Stimulated activated effector memory CD8-positive, alpha-beta T cell treated with anti-CD3 and anti-CD28 coated beads, Interleukin-12 subunit alpha, Interleukin-12 subunit beta, amount 100 ng/mL, for 72 hours (primary cell): ENCODE data around the gene CDH12.

Experiments used
- ATAC-seq: fragments of 150-1000 bp; cut with Tn5 transposase; 2 replicates; pipeline ENCODE4 v1.10.0; 2021
- DNase-seq, 2 donors: peaks; one replicate each; pipeline ENCODE4 v3.0.0; 2021 to 2022; ENCODE audit warnings: low spot score in 2 of 2
- H3K27ac Mint-ChIP-seq: one replicate; pipeline ENCODE4 v1.8.0; 2022; ENCODE audit warnings: mild to moderate bottlenecking, mixed read lengths
- H3K36me3 Mint-ChIP-seq: one replicate; pipeline ENCODE4 v1.8.0; 2022; ENCODE audit warnings: mild to moderate bottlenecking, mixed read lengths
- H3K4me1 Mint-ChIP-seq: one replicate; pipeline ENCODE4 v1.8.0; 2022; ENCODE audit warnings: mixed read lengths
- H3K4me3 Mint-ChIP-seq: one replicate; pipeline ENCODE4 v1.8.0; 2022; ENCODE audit warnings: mild to moderate bottlenecking, mixed read lengths
- H3K9me3 Mint-ChIP-seq: one replicate; pipeline ENCODE4 v1.8.0; 2022; ENCODE audit warnings: mixed read lengths

Gene CDH12

DNA sequence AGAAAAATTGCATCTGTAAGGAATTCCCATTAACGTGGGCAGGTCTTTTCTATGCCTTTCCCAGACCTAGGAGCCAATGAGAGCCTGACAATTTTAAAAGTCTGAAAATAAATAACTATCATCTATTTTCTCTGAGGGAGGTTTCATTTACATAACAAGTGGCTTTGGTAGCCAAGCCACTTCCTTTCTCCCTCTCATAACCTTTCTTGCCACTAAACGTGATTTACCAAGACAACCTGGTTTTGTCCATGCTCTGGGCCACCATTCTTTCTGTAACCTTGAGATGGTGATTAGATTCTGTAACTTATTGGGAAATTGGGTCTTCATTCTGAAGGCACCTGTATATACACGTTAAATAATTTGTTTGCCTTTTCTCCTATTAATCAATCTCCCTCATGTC is 1046.9 kb downstream of the CDH12 start:
- Mint-ChIP-seq H3K4me3 (no peak overlapping the region), H3K4me1 (no peaks in the 10 kb centered on the region), H3K27ac (no peak overlapping the region), H3K36me3 (no peaks in the 10 kb centered on the region), H3K9me3 (peaks cover 11% of the 10 kb centered on the region)
- ATAC-seq = no peak
- DNase-seq = no peak

DNA sequence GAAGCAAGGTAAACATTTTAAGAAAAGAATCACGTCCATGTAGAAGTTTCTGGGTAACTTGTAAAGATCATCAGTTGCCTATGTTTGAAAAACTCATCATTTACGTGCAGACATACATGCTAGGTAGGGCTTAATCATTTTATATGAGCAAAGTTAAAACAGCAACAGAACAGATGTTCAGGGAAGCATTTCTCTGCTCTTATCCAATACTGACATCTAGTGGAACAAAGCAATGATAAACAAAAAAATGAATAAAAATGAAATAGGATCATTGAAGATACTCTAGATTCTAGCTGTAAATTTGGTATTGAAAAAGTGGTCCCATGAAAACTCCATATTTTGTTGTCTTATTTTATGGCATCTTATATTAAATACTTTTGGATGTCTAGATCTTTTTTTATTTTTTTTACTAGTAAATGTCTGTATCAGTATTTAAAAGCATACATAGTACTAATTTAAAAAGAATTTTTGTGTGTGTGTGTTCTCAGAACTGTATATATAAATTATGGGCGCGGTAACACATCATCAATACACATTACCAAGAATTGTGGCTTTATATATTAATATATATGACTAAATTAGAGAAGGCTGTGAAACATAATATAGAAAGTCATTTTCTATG is 1050.2 kb downstream of the CDH12 start:
- ATAC-seq (no peak), DNase-seq (no peak)
- H3K36me3 Mint-ChIP-seq = no peaks in the 10 kb centered on the region
- peaks cover 14% of the 10 kb centered on the region for H3K9me3 Mint-ChIP-seq
- H3K27ac Mint-ChIP-seq = no peak overlapping the region
- H3K4me3 Mint-ChIP-seq = no peak overlapping the region
- no peaks in the 10 kb centered on the region for H3K4me1 Mint-ChIP-seq

DNA sequence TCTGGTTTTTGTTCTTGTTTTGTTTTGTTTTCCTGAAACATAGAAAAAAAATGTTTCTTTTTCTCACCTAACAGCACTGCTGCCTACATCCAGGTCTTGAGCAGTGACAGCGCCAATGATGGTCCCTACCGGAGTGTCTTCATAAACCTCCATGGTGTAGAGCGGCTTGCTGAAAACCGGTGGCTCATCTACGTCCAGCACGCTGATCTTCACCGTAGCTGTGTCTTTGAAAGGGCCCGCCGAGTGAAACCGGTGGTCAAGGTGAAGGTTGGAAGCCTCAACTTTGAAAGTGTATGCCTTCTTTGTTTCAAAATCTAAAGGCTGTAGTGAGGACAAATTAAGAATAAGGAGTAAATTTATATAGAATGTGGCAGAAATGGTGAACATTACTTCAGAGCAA is 1051.0 kb downstream of the CDH12 start:
- no peaks in the 10 kb centered on the region for H3K36me3 Mint-ChIP-seq
- ATAC-seq (no peak), DNase-seq (no peak)
- H3K4me1 Mint-ChIP-seq = no peaks in the 10 kb centered on the region
- no peak overlapping the region for H3K4me3 Mint-ChIP-seq
- no peak overlapping the region for H3K27ac Mint-ChIP-seq
- peaks cover 14% of the 10 kb centered on the region for H3K9me3 Mint-ChIP-seq

DNA sequence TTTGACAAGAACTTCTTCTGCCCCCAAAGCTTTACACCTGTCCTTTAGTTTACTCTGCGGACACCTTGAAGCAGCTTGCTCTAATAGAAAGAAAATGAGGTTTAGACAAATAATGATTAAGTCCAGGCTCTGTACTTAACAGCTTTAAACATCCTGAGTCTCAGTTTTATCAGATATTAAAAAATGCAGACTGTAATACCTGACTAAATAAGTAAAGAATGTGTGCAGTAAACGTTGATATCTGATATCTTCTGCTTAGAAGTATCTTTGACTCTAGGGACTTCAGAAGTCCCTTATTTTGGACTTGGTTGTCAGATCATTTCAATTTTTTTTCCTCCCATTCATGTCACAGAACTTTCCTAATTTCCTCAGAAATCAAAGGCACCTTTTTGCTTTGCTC is 1060.4 kb downstream of the CDH12 start:
- Mint-ChIP-seq H3K4me3 (no peak overlapping the region), H3K9me3 (peaks cover 10% of the 10 kb centered on the region), H3K36me3 (no peaks in the 10 kb centered on the region), H3K27ac (no peak overlapping the region), H3K4me1 (no peaks in the 10 kb centered on the region)
- ATAC-seq (no peak), DNase-seq (no peak)

DNA sequence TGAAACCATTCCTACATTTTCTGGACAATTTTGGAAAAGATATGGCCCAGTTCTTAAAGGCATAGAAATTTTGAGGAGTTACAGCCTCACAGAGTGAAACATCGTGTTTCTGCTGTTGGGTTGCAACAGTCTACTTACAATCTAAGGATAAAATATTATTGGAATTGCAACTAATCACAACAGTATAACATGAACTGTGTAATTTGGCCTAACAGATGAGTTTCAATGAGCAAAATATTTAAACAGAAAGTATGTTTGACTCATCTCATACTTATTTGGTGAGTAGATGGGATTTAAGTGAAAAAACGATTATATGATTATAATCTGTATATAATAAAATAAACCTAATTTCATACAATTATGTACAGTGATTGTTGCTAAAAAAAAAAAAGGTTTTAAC is 1061.8 kb downstream of the CDH12 start:
- DNase-seq = no peak
- no peak overlapping the region for H3K4me3 Mint-ChIP-seq
- H3K9me3 Mint-ChIP-seq = peaks cover 13% of the 10 kb centered on the region
- ATAC-seq = no peak
- H3K4me1 Mint-ChIP-seq = no peaks in the 10 kb centered on the region
- no peak overlapping the region for H3K27ac Mint-ChIP-seq
- no peaks in the 10 kb centered on the region for H3K36me3 Mint-ChIP-seq

DNA sequence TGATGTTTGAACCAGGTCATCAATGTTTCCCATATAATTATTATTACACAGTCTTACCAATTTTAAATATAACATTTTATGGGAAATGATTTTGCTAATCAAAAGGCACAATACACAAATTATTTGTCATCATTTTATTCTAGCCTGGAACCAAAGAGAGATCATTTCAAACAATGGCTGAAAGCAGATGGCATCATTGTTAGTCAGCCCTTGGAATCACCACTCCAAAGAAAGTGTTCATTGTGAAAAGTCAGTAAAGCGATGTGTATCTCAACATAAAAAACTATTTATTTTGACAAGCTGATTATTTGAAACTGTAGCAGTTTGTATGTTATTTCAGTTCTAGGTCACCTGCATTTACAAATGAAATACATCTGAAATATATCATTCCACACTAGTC is 1068.7 kb downstream of the CDH12 start:
- peaks cover 4% of the 10 kb centered on the region for H3K9me3 Mint-ChIP-seq
- H3K36me3 Mint-ChIP-seq = no peaks in the 10 kb centered on the region
- ATAC-seq (no peak), DNase-seq (no peak)
- H3K4me1 Mint-ChIP-seq = no peaks in the 10 kb centered on the region
- H3K27ac Mint-ChIP-seq = no peak overlapping the region
- no peak overlapping the region for H3K4me3 Mint-ChIP-seq

DNA sequence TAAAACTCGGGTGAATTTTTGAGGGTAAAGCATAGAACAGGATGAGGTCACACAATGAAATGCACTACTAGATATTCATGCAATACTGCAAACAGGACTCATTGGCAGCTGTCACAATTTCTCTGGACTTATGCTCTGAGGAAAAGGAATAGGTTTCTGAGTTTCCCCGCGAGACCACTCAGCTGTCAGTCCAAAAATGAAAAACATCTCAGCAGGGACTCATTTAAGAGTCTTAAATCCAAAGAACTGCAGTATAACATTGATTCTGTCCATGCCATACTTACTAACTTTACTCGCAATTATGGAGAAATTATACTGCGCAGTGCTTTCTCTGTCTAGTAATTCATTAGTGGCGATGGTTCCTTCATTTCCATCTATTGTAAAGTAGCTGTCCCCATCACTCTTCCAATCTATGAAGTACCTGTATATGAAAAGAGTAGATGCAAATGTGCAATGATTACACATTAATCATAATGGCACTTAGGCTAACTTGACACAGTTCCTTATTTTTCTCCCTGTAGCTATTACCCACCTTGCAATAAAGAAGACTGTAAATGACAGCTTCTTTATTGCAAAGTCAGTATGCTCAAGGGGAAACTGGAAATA is 1070.0 kb downstream of the CDH12 start:
- Mint-ChIP-seq H3K4me1 (no peaks in the 10 kb centered on the region), H3K4me3 (no peak overlapping the region), H3K27ac (no peak overlapping the region), H3K9me3 (peaks cover 4% of the 10 kb centered on the region), H3K36me3 (no peaks in the 10 kb centered on the region)
- DNase-seq (no peak), ATAC-seq (no peak)

DNA sequence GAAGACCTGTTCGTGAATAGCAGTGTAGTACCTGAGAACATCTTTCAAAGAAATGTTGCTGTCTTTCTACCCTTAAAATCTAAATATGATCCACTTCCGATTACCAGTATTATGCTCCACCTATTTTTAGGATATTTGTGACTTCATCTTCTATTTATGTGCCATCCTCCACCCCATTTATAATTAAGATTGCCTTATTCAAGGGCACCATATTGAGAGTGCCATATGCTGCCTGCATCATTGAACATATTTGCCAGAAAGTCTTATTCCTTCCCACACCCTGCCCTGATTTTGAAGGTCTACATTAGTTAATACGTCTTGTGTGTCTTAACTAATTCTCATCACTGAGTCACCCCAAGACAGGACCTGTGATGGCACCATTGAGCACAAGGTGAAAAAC is 1076.7 kb downstream of the CDH12 start:
- Mint-ChIP-seq H3K4me3 (no peak overlapping the region), H3K36me3 (no peaks in the 10 kb centered on the region), H3K4me1 (no peaks in the 10 kb centered on the region), H3K27ac (no peak overlapping the region), H3K9me3 (peaks cover 20% of the 10 kb centered on the region)
- ATAC-seq (no peak), DNase-seq (no peak)

DNA sequence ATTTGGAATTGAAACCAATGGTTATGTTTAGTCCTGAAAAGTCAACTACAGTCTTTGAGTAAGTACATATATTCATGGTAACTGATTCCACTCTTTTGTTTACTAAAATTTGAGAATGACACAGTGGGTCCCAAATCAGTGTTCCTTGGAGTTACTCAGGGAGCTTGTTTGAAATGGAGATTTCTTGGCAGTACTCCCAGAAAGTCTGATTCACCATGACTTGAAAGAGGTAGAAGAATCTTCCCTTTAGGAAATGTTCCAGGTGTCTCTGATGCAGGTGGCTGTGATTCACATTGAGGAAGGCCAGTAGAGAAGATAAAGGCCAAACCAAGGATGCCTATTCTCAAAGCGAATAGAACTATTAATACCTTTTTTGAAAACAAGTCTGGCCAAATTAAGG is 1078.3 kb downstream of the CDH12 start:
- Mint-ChIP-seq H3K9me3 (peaks cover 20% of the 10 kb centered on the region), H3K4me1 (no peaks in the 10 kb centered on the region), H3K36me3 (no peaks in the 10 kb centered on the region), H3K27ac (no peak overlapping the region), H3K4me3 (no peak overlapping the region)
- DNase-seq = no peak
- no peak for ATAC-seq

DNA sequence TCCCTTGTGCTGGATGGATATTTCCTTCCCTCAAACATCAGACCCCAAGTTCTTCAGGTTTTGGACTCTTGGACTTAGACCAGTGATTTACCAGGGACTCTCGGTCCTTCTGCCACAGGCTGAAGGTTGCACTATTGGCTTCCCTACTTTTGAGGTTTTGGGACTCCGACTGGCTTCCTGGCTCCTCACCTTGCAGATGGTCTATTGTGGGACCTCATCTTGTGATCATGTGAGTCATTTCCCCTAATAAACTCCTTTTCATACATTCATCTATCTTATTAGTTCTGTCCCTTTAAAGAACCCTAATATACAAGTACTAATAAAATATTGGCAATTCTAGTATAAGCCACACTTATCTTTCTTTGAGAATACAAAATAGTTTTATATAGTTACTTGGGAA is 1078.9 kb downstream of the CDH12 start:
- Mint-ChIP-seq H3K9me3 (peaks cover 20% of the 10 kb centered on the region), H3K4me3 (no peak overlapping the region), H3K27ac (no peak overlapping the region), H3K36me3 (no peaks in the 10 kb centered on the region), H3K4me1 (no peaks in the 10 kb centered on the region)
- DNase-seq (no peak), ATAC-seq (no peak)

DNA sequence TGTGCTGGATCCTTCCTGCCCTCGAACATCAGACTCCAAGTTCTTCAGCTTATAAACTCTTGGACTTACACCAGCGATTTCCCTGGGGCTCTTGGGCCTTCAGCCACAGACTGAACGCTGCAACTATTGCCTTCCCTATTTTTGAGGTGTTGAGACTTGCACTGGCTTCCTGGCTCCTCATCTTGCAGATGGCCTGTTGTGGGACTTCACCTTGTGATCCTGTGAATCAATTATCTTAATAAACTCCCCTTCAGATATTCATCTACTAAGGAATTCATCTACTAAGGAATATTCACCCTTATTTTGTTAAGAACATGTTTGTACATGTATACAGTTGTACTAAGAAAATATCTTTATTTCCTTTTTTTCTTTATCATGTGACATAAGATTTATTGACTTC is 1079.7 kb downstream of the CDH12 start:
- DNase-seq (no peak), ATAC-seq (no peak)
- Mint-ChIP-seq H3K4me1 (no peaks in the 10 kb centered on the region), H3K9me3 (peaks cover 20% of the 10 kb centered on the region), H3K36me3 (no peaks in the 10 kb centered on the region), H3K4me3 (no peak overlapping the region), H3K27ac (no peak overlapping the region)

DNA sequence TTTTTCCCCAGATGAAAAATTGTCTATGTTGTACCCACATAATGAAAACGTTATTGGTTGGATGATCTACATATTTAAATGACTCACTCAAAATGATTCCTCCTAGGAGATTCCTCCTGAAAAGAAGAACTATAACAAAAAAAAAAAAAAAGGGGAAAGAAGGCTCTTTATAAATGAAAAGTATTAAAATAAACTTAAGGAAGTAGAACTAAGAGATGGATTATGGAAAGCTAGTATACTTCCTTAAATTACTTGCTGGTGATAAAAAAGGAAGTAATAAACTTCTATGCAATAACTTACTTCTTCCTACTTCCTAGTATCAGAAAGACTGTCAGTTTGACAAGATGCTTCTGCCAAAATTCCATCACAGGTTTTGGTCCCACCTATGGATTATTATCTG is 1087.7 kb downstream of the CDH12 start:
- ATAC-seq (no peak), DNase-seq (no peak)
- Mint-ChIP-seq H3K36me3 (no peaks in the 10 kb centered on the region), H3K4me1 (no peaks in the 10 kb centered on the region), H3K9me3 (peaks cover 5% of the 10 kb centered on the region), H3K4me3 (no peak overlapping the region), H3K27ac (no peak overlapping the region)

DNA sequence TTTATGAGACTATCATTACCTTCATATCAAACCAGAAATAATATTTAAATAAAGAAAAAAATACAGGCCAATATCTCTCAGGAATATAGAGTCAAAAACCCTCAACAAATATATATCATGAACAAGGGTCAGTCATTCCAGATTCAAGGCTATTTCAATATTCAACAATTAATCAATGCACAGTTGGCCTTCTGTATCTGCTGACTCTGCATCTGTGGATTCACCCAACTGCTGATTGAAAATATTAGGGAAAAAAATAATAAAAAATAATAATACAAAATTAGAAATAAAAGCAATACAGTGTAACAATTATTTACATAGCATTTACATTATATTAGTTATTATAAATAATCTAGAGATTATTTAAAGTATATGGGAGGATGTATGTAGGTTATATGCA is 1114.0 kb downstream of the CDH12 start:
- no peak for ATAC-seq
- H3K27ac Mint-ChIP-seq = no peak overlapping the region
- no peak overlapping the region for H3K4me3 Mint-ChIP-seq
- H3K9me3 Mint-ChIP-seq = peaks cover 15% of the 10 kb centered on the region
- no peaks in the 10 kb centered on the region for H3K36me3 Mint-ChIP-seq
- no peaks in the 10 kb centered on the region for H3K4me1 Mint-ChIP-seq
- DNase-seq = no peak

DNA sequence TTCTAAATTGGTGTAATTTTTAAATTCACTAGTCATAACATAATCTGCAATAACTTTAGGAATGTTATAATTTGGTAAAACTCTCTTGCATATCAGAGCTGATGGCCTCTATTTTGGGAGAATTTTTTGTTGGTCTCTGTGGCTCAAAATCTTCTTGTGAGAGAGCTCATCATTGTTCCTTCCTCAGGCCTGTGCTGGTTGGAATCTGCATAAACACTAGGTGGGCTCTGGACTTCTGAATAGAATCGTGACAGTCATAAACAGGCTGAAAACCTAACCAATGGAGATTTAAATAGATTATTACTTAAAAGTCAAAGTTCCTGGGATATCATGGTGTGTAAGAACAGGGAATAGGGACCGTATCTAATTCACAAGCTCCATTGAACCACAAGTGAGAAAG is 1129.6 kb downstream of the CDH12 start:
- Mint-ChIP-seq H3K4me3 (no peak overlapping the region), H3K36me3 (no peaks in the 10 kb centered on the region), H3K4me1 (no peaks in the 10 kb centered on the region), H3K27ac (no peak overlapping the region), H3K9me3 (peaks cover 11% of the 10 kb centered on the region)
- DNase-seq (no peak), ATAC-seq (no peak)

DNA sequence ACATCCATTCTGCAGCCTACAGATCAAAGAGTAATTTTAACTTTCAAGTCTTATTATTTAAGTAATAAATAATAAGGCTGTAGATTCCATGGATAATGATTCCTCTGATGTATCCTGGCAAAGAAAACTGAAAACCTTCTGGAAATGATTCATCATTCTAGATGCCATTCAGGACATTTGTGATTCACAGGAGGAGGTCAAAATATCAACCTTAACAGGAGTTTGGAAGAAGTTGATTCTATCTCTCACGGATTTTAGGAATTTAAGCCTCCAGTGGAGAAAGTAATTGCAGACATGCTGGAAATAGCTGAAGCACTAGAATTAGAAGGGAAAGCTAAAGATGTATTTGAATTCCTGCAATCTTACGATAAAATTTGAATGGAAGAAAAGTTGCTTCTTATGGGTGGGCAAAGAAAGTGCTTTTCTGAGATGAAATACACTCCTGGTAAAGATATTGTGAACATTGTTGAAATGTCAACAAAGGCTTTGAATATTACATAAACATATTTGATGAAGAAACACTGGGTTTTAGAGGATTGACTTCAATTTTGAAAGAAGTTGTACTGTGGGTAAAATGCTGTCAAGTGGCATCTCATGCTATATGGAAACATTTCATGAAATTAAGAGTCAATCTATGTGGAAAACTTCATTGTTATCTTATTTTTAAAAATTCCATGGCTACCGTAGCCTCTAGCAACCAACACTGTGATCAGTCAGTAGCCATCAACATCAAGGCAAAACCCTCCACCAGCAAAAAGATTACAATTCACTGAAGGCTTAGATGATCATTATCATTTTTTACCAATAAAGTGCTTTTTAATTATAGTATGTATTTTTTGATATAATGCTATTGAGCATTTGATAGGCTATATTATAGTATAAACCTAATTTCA is 1141.0 kb downstream of the CDH12 start:
- no peaks in the 10 kb centered on the region for H3K36me3 Mint-ChIP-seq
- ATAC-seq (no peak), DNase-seq (no peak)
- H3K9me3 Mint-ChIP-seq = peaks cover 8% of the 10 kb centered on the region
- H3K27ac Mint-ChIP-seq = no peak overlapping the region
- H3K4me1 Mint-ChIP-seq = no peaks in the 10 kb centered on the region
- H3K4me3 Mint-ChIP-seq = no peak overlapping the region

DNA sequence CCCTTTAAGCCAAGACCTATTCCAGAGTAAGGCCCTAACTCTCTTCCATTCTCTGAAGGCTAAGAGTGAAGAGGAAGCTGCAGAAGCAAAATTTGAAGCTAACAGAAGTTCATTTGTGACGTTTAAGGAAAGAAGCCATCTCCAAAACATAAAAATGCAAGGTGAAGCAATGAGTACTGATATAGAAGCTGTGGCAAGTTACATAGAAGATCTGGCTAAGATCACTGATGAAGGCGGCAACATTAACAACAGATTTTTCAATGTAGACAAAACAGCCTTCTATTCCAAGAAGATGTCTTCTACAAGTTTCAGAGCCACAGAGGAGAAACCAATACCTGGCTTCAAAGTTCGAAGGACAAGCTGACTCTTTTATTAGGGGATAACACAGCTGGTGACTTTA is 1143.4 kb downstream of the CDH12 start:
- ATAC-seq (no peak), DNase-seq (no peak)
- H3K27ac Mint-ChIP-seq = no peak overlapping the region
- no peak overlapping the region for H3K4me3 Mint-ChIP-seq
- H3K36me3 Mint-ChIP-seq = no peaks in the 10 kb centered on the region
- peaks cover 6% of the 10 kb centered on the region for H3K9me3 Mint-ChIP-seq
- H3K4me1 Mint-ChIP-seq = no peaks in the 10 kb centered on the region
